Activated CD4-positive, alpha-beta T cell treated with anti-CD3 and anti-CD28 coated beads, Interleukin-2, amount 50 U/mL, for 16 hours (primary cell): ENCODE data around the gene PRR11.
A peak's percentile ranks its signal among the peaks of the same experiment; 100 is the strongest.
"Not testable (repeated sequence)": the region's sequence is repeated elsewhere in the genome, so short reads cannot be mapped to it uniquely, and the experiment has no call there.

ENCODE experiments used
- DNase-seq: peaks from one replicate; pipeline ENCODE4 v3.0.0-alpha.2; 2020

The PRR11 gene

DNA sequence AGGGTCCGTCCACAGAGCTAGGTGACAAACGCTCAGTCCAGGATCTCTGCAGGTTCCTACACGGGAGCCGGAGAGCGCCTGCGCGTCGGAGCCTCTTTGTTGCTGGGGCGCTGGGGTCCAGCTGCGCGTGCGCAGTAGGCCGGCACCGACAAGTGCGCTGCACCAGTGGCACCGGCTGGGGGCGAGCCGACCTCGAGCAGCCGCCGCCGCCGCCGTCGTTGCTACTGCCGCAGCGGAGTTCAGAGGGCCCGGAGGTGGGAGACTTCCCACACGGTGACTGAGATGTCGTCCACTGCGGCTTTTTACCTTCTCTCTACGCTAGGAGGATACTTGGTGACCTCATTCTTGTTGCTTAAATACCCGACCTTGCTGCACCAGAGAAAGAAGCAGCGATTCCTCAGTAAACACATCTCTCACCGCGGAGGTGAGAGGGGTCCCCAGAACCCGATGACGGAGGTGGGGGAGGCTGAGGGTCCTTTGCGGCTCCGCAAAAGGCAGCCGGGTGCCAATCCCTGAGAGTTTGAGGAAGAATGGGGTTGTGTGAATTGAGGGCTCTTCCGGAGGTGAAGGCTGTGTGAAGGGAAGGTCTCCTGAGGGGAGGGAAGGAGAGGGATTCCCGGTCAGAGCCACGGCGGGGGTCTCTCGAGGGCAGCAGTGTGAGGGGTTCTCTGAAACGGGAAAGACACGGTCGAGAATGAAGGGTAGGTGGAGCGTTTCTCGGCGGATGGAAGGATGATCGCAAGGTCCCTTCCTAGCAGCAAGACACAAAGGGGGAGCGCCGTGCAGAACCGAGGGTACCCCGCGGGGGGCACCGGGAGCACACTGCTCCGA, 65.0 kb downstream of the PRR11 start, which contains the start of gene GDPD1:
Gene GDPD1 (plus strand): TSS at position 184 of the 831 bp plus-strand sequence. CDS start 99 bp downstream, at position 283.
- DNase-seq = peak; percentile 98

DNA sequence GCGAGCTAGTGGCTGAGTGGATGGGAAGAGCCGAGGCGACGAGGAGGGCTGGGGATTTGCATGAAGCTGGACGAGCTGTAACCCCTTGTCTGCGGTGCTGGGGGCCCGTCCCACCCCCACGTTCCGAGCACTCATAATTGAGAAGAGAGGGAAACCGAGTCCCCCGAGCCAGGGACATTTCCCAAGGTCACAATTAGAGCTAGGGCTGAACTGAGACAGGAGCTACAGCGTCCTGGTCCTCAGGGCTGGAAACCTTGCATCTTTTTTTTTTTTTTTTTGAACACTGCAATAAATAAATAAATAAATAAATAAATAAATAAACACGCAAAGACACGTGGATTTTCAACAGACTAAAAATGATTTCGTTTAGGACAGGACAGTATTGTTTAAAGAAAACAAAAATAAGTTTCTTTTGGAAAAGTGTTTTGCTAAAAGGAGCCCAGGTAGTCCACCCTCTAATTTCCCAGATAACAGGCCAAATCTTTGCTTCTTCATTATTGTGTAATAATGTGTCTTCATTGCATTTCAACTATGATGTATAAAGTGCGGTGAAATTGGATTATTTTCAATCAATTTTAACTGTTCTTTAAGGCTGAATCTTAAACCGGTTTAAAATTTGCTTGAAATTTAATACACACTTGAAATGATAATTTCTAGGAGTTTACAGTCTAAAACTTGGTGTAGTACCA, 65.8 kb downstream of the PRR11 start:
- DNase-seq = no peak

DNA sequence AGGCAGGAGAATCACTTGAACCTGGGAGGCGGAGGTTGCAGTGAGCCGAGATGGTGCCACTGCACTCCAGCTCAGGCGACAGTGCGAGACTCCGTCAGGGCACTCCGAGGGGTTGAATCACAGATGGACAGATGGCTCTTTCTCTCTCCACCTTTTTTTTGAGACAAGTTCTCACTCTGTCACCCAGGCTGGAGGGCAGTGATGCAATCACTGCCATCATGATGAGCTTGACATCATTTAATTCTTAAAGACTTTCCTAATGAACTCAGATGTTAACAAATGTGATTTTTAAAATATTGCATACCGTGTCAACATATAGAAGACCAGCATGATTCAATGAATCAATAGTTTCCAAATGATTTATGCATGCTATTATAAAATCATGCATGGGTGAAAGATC, 68.3 kb downstream of the PRR11 start:
- DNase-seq = no peak

DNA sequence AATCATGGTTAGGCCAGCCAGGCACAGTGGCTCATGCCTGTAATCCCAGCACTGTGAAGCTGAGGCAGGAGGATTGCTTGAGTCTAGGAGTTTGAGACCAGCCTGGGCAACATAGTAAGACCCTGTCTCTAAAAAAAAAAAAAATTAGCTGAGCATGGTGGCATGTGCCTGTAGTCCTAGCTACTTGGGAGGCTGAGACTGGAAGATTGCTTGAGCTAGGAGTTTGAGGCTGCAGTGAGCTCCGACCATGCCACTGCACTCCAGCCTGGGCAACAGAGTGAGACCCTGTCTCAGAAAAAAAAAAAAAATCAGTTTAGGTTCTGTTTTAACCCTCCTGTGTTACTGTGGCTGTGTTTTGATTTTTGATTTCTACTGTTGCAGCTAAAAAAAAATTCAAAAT, 73.0 kb downstream of the PRR11 start:
- DNase-seq = not testable (repeated sequence)

DNA sequence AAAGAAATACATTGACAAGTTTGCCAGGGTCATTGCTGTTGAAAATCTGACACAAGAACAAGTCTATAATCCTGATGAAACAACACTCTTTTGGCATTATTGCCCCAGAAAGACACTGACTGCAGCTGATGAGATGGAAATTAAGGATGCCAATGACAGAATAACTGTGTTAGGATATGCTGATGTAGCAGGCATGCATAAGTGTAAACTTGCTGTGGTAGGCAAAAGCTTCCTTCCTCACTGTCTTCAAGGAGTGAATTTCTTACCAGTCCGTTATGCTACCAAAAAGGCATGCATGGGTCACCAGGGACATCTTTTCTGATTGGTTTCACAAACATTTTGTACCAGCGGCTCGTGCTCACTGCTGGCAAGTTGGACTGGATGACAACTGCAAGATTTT, 75.2 kb downstream of the PRR11 start:
- no peak for DNase-seq

DNA sequence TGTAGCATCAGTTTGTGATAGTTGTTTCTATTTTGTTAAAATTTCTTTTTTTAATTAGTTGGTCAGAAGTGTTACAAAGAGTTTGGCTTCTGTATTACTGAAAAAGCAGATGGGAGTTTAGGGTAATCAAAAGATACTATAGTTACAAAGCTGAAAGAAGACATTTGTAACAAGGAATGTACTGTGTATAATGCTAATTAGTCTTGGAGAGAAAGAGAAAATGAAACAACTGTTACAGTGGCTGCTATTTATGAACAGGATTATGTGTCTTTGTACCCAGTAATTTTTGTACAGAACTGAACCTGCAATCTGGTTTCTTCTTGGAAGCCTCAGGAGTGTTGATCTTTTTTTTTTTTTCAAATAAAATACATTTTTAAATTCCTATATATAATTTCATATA, 79.1 kb downstream of the PRR11 start:
- DNase-seq = no peak

DNA sequence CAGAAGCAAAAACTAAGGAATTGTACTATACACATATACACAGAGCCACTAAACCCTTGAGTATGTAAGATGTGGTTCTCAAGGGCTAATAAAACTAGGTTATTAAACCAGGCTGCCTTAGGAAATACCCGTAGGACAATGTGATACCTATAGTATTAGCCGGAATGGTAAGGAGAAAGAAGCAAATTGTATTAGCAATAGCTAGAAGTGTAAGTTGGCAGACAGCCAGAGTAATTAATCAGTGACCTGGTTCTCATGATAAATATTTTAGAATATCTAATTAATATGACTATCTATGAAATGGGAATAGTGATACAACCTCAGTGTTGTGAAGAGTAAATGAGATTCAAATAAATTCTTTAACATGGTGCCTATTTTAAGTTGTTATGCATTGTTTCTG, 83.4 kb downstream of the PRR11 start:
- no peak for DNase-seq

DNA sequence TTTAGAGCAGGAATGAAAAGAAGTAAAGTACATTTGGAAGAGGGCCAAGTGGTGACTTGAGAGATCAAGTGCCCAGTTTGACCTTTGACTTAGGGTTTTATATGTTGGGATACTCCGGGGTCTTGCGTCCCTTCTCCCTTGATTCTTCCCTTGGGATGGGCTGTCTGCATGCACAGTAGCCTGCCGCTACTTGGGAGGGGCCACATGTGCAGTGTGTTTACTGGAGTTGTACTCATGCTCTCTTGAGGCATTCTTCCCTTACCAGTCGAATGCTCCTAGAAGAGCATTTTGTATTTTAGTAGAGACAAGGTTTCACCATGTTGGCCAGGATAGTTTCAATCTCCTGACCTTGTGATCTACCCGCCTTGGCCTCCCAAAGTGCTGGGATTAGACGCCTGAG, 88.5 kb downstream of the PRR11 start:
- no peak for DNase-seq
